ENCODE measurements around the gene GHR.

- TF ChIP-seq POLR2A (IDR thresholded peaks at IDR 0.05) (no peak), EP300 (IDR thresholded peaks at IDR 0.05) (no peak)
Observed at GRCh38 chr5:42753099-42753498, 329.9 kb downstream of the GHR start.

All from suprapubic skin (tissue), 2 donors.